Neural cell (in vitro differentiated cells): ENCODE results near the gene FGF14. TPM values are rescaled to one million over a fixed set of nuclear protein-coding genes. Genes with fewer than 3 reads are reported as not detected.

Experiments used
- H2AFZ ChIP-seq: fragments of 200-600, 300-800 bp; sonication (generic), shearing (Covaris generic); 2 replicates; pipeline ENCODE4 v1.6.0; 2014; ENCODE audit warnings: low read depth, mild to moderate bottlenecking, antibody characterized with exemption, low read length, moderate library complexity
- H3F3A ChIP-seq: fragments of 200-600 bp; shearing (Covaris generic); 2 replicates; pipeline ENCODE4 v1.6.1; 2016; ENCODE audit warnings: mild to moderate bottlenecking, moderate library complexity, mixed read lengths, antibody characterized with exemption, low read length; ENCODE audit not compliant: insufficient read depth, poor library complexity, severe bottlenecking
- H3K27ac ChIP-seq: fragments of 200-600, 300-800 bp; sonication (generic), shearing (Covaris generic); 2 replicates; pipeline ENCODE4 v1.5.1; 2014; ENCODE audit warnings: mild to moderate bottlenecking, low read length, moderate library complexity
- H3K27me3 ChIP-seq: fragments of 300-800, 200-600 bp; sonication (generic), shearing (Covaris generic); 2 replicates; pipeline ENCODE4 v1.6.0; 2014; ENCODE audit warnings: mild to moderate bottlenecking, low read depth, low read length, moderate library complexity; ENCODE audit not compliant: insufficient read depth
- H3K36me3 ChIP-seq: fragments of 300-800, 200-600 bp; sonication (generic), shearing (Covaris generic); 2 replicates; pipeline ENCODE4 v1.5.1; 2014; ENCODE audit warnings: mild to moderate bottlenecking, antibody characterized with exemption, low read length, moderate library complexity; ENCODE audit not compliant: insufficient read depth
- H3K4me2 ChIP-seq: fragments of 300-800, 200-600 bp; sonication (generic), shearing (Covaris generic); 2 replicates; pipeline ENCODE4 v1.6.0; 2014; ENCODE audit warnings: mild to moderate bottlenecking, low read length
- H3K4me3 ChIP-seq: fragments of 300-800, 200-600 bp; sonication (generic), shearing (Covaris generic); 2 replicates; pipeline ENCODE4 v1.5.1; 2014; ENCODE audit warnings: mild to moderate bottlenecking, low read length, moderate library complexity
- H3K79me2 ChIP-seq: fragments of 200-600 bp; shearing (Covaris generic); replicated peaks from 2 replicates; pipeline ENCODE4 v1.6.0; 2014; ENCODE audit warnings: mild to moderate bottlenecking, low read length, moderate library complexity; ENCODE audit not compliant: insufficient read depth
- H3K9ac ChIP-seq: fragments of 300-800, 200-600 bp; sonication (generic), shearing (Covaris generic); 2 replicates; pipeline ENCODE4 v1.6.1; 2016; ENCODE audit warnings: mild to moderate bottlenecking, low read length, mixed read lengths
- H3K9me2 ChIP-seq: fragments of 200-600 bp; shearing (Covaris generic); 2 replicates; pipeline ENCODE4 v1.6.1; 2016; ENCODE audit warnings: mild to moderate bottlenecking, low read length, mixed read lengths; ENCODE audit not compliant: insufficient read depth
- H3K9me3 ChIP-seq: fragments of 200-600, 300-800 bp; sonication (generic), shearing (Covaris generic); 2 replicates; pipeline ENCODE4 v1.6.1; 2016; ENCODE audit warnings: mild to moderate bottlenecking, mixed run types, low read length, moderate library complexity, mixed read lengths
- H4K20me1 ChIP-seq: fragments of 200-600 bp; shearing (Covaris generic); 2 replicates; pipeline ENCODE4 v1.6.1; 2016; ENCODE audit warnings: mild to moderate bottlenecking, mixed run types; ENCODE audit not compliant: insufficient read depth
- CTCF ChIP-seq: fragments of 450-650 bp; IDR thresholded peaks from 2 replicates; pipeline ENCODE4 v1.5.1; 2014; ENCODE audit warnings: antibody characterized with exemption, mild to moderate bottlenecking, moderate library complexity; ENCODE audit not compliant: poor library complexity, severe bottlenecking
- EP300 ChIP-seq: fragments of 450-650 bp; conservative IDR thresholded peaks from 2 replicates; pipeline ENCODE4 v1.6.1; 2014; ENCODE audit warnings: antibody characterized with exemption, mild to moderate bottlenecking, moderate library complexity; ENCODE audit not compliant: poor library complexity, severe bottlenecking
- EZH2 ChIP-seq: fragments of 200-600, 300-800 bp; shearing (Covaris generic), sonication (generic); IDR thresholded peaks from 2 replicates; pipeline ENCODE4 v1.6.1; 2014; ENCODE audit warnings: antibody characterized with exemption, low read length, borderline replicate concordance, mild to moderate bottlenecking; ENCODE audit not compliant: insufficient read depth, poor library complexity, severe bottlenecking
- MXI1 ChIP-seq: fragments of 450-650 bp; conservative IDR thresholded peaks from 2 replicates; pipeline ENCODE4 v1.6.1; 2014; ENCODE audit warnings: antibody characterized with exemption, mild to moderate bottlenecking; ENCODE audit not compliant: poor library complexity, severe bottlenecking
- POLR2AphosphoS5 ChIP-seq: IDR thresholded peaks from 2 replicates; pipeline ENCODE4 v1.6.1; 2012
- RAD21 ChIP-seq: fragments of 450-650 bp; conservative IDR thresholded peaks from 2 replicates; pipeline ENCODE4 v1.6.1; 2014; ENCODE audit warnings: antibody characterized with exemption, mild to moderate bottlenecking, moderate library complexity
- SMC3 ChIP-seq: fragments of 450-650 bp; conservative IDR thresholded peaks from 2 replicates; pipeline ENCODE4 v1.6.1; 2014; ENCODE audit warnings: antibody characterized with exemption, mild to moderate bottlenecking, moderate library complexity; ENCODE audit not compliant: poor library complexity
- TAF1 ChIP-seq: IDR thresholded peaks from 2 replicates; pipeline ENCODE4 v1.6.1; 2012; ENCODE audit warnings: low read depth
- polyA plus RNA-seq: library from polyadenylated mRNA; depleted of rRNA; stranded (reverse); fragments of >200 nt; gene quantifications from 2 replicates; pipeline ENCODE4 v1.2.3, GENCODE V29; 2014
- TF ChIP-seq, protein P1 (sequence below): IDR thresholded peaks from 2 replicates; pipeline ENCODE4 v1.6.1; 2012; ENCODE audit warnings: borderline replicate concordance

FGF14 gene
- polyA plus RNA-seq, 1 donor from 2014 or later = 36.4 TPM

DNA sequence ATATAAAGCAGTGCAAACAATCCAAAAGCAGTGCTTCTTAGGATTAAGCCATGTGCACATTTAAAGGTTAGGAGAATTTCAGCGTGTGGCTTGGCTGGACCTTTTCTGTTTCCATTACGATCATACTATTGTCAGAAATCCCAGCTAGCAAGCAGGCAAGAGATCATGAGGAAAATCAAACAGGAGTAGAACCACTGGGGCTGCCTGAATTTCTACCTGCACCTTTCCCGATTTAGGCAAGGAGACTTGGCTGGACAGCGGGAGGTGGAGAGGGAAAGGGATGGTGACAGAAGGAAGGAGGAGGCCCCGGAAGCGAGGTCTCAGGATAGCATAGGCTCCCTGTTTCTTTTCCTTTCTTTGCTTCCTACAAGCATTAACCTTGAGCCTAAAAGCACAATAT is 102.5 kb downstream of the FGF14 start:
- TF ChIP-seq TAF1 (no peak), RAD21 (no peak), SMC3 (no peak), EP300 (no peak), MXI1 (no peak), POLR2AphosphoS5 (no peak), CTCF (no peak), EZH2 (no peak)
- TF ChIP-seq, protein P1, sequence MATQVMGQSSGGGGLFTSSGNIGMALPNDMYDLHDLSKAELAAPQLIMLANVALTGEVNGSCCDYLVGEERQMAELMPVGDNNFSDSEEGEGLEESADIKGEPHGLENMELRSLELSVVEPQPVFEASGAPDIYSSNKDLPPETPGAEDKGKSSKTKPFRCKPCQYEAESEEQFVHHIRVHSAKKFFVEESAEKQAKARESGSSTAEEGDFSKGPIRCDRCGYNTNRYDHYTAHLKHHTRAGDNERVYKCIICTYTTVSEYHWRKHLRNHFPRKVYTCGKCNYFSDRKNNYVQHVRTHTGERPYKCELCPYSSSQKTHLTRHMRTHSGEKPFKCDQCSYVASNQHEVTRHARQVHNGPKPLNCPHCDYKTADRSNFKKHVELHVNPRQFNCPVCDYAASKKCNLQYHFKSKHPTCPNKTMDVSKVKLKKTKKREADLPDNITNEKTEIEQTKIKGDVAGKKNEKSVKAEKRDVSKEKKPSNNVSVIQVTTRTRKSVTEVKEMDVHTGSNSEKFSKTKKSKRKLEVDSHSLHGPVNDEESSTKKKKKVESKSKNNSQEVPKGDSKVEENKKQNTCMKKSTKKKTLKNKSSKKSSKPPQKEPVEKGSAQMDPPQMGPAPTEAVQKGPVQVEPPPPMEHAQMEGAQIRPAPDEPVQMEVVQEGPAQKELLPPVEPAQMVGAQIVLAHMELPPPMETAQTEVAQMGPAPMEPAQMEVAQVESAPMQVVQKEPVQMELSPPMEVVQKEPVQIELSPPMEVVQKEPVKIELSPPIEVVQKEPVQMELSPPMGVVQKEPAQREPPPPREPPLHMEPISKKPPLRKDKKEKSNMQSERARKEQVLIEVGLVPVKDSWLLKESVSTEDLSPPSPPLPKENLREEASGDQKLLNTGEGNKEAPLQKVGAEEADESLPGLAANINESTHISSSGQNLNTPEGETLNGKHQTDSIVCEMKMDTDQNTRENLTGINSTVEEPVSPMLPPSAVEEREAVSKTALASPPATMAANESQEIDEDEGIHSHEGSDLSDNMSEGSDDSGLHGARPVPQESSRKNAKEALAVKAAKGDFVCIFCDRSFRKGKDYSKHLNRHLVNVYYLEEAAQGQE = no peak

GRCh38 chr13:102298051-102298450 is 103.8 kb downstream of the FGF14 start:
- Histone ChIP-seq H3K9me3 (no peaks in the 10 kb centered on the region), H3K27me3 (no peaks in the 10 kb centered on the region), H3K9me2 (no peaks in the 10 kb centered on the region), H3K9ac (no peak overlapping the region), H3K79me2 (no peaks in the 10 kb centered on the region), H3K4me3 (no peak overlapping the region), H3F3A (no peaks in the 10 kb centered on the region), H3K36me3 (no peaks in the 10 kb centered on the region), H2AFZ (no peak overlapping the region), H3K4me2 (no peak overlapping the region), H3K27ac (no peak overlapping the region), H4K20me1 (no peaks in the 10 kb centered on the region)
- TF ChIP-seq TAF1 (no peak), RAD21 (no peak), MXI1 (no peak), CTCF (no peak), EZH2 (no peak), POLR2AphosphoS5 (no peak), SMC3 (no peak), EP300 (no peak)
- TF ChIP-seq, protein P1 = no peak

More for the DNA sequence above, 102.5 kb downstream of the FGF14 start:
- Histone ChIP-seq H3K36me3 (no peaks in the 10 kb centered on the region), H3K9ac (no peak overlapping the region), H3K4me3 (no peak overlapping the region), H4K20me1 (no peaks in the 10 kb centered on the region), H3K4me2 (no peak overlapping the region), H3K9me3 (no peaks in the 10 kb centered on the region), H2AFZ (no peak overlapping the region), H3K27me3 (no peaks in the 10 kb centered on the region), H3K27ac (no peak overlapping the region), H3K9me2 (no peaks in the 10 kb centered on the region), H3F3A (no peaks in the 10 kb centered on the region), H3K79me2 (no peaks in the 10 kb centered on the region)
